22Rv1 (cell line): ENCODE data around the gene CDC42.

Source experiments
- ZFX ChIP-seq: fragments of 450-650 bp; IDR thresholded peaks from 2 replicates; pipeline ENCODE4 v1.6.1; 2017; ENCODE audit warnings: antibody characterized with exemption, borderline replicate concordance
- TF ChIP-seq, protein P1 (sequence below): fragments of 450-650 bp; IDR thresholded peaks from 2 replicates; pipeline ENCODE4 v1.5.1; 2017; ENCODE audit warnings: mild to moderate bottlenecking

DNA sequence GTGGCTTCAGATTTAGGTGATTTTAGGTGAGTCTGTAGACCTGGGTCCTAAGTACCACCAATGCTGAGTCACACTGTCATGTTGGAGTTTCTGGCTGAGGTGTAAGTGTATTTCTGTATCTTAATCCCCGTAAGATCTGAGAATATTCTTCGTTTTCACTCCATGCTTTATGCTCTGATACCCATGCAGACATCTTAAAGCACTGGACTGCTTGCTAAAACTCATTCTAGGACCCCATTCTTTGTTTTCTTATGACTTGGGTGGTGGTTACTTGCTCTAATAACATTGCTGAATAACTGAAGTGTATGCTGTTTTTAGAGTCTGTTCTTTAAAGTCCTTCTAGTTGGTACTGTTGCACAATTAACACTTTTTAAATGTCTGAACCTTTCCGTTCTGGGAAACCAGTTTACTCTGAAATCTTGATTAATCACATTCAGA lies 36.6 kb downstream of the CDC42 start:
- TF ChIP-seq, protein P1, sequence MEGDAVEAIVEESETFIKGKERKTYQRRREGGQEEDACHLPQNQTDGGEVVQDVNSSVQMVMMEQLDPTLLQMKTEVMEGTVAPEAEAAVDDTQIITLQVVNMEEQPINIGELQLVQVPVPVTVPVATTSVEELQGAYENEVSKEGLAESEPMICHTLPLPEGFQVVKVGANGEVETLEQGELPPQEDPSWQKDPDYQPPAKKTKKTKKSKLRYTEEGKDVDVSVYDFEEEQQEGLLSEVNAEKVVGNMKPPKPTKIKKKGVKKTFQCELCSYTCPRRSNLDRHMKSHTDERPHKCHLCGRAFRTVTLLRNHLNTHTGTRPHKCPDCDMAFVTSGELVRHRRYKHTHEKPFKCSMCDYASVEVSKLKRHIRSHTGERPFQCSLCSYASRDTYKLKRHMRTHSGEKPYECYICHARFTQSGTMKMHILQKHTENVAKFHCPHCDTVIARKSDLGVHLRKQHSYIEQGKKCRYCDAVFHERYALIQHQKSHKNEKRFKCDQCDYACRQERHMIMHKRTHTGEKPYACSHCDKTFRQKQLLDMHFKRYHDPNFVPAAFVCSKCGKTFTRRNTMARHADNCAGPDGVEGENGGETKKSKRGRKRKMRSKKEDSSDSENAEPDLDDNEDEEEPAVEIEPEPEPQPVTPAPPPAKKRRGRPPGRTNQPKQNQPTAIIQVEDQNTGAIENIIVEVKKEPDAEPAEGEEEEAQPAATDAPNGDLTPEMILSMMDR, result no peak
- TF ChIP-seq ZFX, result no peak
